ENCODE results near the gene TNFRSF13B. TPM values are rescaled to one million over a fixed set of nuclear protein-coding genes. Genes with fewer than 3 reads are reported as not detected.

TNFRSF13B gene
- total and polyA plus RNA-seq, 2 experiments from 2014 or later: 0.24 TPM; not detected in 1

DNA sequence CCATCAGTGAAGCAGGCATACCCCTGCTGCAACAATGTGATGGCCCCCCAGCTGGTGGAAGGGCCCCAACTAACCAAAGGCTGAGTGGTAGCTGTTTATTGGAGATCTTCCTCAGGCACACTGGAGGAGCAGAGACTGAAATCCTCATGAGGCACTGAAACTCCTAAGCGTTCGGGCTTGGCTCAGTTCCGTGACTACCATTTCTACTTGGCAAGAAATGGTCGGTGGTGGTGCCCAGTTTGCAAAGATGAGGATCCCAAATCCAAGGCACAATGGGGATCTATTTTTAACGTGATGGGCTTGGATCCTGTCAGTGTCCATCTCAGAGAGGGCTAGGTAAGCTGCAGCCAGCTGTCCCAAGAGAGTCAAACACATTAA lies 82.8 kb downstream of the TNFRSF13B start (continued):
- TF ChIP-seq CTCF (conservative IDR thresholded peaks at IDR 0.05; ENCODE audit: low read depth in 2 of 2): no peak
- no peak for TF ChIP-seq EZH2 (IDR thresholded peaks at IDR 0.05; ENCODE audit: low read depth, unreplicated experiment)
- no peak for TF ChIP-seq ZNF331 (CRISPR knock-in tag; IDR thresholded peaks at IDR 0.05; ENCODE audit: low read depth)
- no peak for TF ChIP-seq JUNB (IDR thresholded peaks at IDR 0.05; ENCODE audit: unreplicated experiment)
- TF ChIP-seq, protein P1, sequence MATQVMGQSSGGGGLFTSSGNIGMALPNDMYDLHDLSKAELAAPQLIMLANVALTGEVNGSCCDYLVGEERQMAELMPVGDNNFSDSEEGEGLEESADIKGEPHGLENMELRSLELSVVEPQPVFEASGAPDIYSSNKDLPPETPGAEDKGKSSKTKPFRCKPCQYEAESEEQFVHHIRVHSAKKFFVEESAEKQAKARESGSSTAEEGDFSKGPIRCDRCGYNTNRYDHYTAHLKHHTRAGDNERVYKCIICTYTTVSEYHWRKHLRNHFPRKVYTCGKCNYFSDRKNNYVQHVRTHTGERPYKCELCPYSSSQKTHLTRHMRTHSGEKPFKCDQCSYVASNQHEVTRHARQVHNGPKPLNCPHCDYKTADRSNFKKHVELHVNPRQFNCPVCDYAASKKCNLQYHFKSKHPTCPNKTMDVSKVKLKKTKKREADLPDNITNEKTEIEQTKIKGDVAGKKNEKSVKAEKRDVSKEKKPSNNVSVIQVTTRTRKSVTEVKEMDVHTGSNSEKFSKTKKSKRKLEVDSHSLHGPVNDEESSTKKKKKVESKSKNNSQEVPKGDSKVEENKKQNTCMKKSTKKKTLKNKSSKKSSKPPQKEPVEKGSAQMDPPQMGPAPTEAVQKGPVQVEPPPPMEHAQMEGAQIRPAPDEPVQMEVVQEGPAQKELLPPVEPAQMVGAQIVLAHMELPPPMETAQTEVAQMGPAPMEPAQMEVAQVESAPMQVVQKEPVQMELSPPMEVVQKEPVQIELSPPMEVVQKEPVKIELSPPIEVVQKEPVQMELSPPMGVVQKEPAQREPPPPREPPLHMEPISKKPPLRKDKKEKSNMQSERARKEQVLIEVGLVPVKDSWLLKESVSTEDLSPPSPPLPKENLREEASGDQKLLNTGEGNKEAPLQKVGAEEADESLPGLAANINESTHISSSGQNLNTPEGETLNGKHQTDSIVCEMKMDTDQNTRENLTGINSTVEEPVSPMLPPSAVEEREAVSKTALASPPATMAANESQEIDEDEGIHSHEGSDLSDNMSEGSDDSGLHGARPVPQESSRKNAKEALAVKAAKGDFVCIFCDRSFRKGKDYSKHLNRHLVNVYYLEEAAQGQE (IDR thresholded peaks at IDR 0.05; ENCODE audit: unreplicated experiment): no peak
- no peak for TF ChIP-seq EZH2phosphoT487 (IDR thresholded peaks at IDR 0.05; ENCODE audit: unreplicated experiment)
- TF ChIP-seq STAT1 (IDR thresholded peaks at IDR 0.05; ENCODE audit: unreplicated experiment): no peak
- no peak for TF ChIP-seq ZNF114 (CRISPR knock-in tag; IDR thresholded peaks at IDR 0.05)
- TF ChIP-seq NANOG (IDR thresholded peaks at IDR 0.05; ENCODE audit: borderline replicate concordance): no peak
- TF ChIP-seq CREB1 (CRISPR knock-in tag; IDR thresholded peaks at IDR 0.05; ENCODE audit: low read depth): no peak
- TF ChIP-seq POLR2AphosphoS5 (IDR thresholded peaks at IDR 0.05; ENCODE audit: low read depth): no peak

Small RNA genes within 50 kb of the gene (small RNA-seq; reads per million reads assigned to genes)
- gene AL353996.1 (ENCODE audit: low replicate concordance): not detected

Other genes starting within 250 kb of the TNFRSF13B start
- 84.6 and 113 TPM in 2 replicates for gene MPRIP, start 70.3 kb upstream of the TNFRSF13B start, total RNA-seq (2014; rRNA removed; shearing (Covaris generic))
- gene MPRIP, start 70.3 kb upstream of the TNFRSF13B start, polyA plus RNA-seq (2016; fragmentation: Nextera tagmentation; extraction: Ambion mirVana): 36.5 and 39.3 TPM in 2 replicates
- not detected in 2 replicates for gene PLD6, start 234.2 kb upstream of the TNFRSF13B start, total RNA-seq (2014; rRNA removed; shearing (Covaris generic))
- gene PLD6, start 234.2 kb upstream of the TNFRSF13B start, polyA plus RNA-seq (2016; fragmentation: Nextera tagmentation; extraction: Ambion mirVana): 0.16 TPM in 1 of 2 replicates, not detected in the other